HepG2 (cell line): Measurements from ENCODE around the gene TOLLIP. TPM values are rescaled to one million over a fixed set of nuclear protein-coding genes. Genes with fewer than 3 reads are reported as not detected.

Experiments used
- ARNT2 ChIP-seq: sonication (generic); formaldehyde crosslinking; IDR thresholded peaks from 2 replicates; pipeline ENCODE4 v1.8.0; 2022; ENCODE audit warnings: mild to moderate bottlenecking, low read depth, missing genetic modification reagents, moderate library complexity
- BATF2 ChIP-seq: sonication (generic); formaldehyde crosslinking; IDR thresholded peaks from 2 replicates; pipeline ENCODE4 v1.8.0; 2022; ENCODE audit warnings: mild to moderate bottlenecking, missing genetic modification reagents, moderate library complexity
- BCL6 ChIP-seq: IDR thresholded peaks from 2 replicates; pipeline ENCODE4 v1.6.1; 2016; ENCODE audit warnings: missing genetic modification reagents, missing compliant biosample characterization
- E2F1 ChIP-seq: sonication (generic); formaldehyde crosslinking; IDR thresholded peaks from 2 replicates; pipeline ENCODE4 v1.5.0; 2020; ENCODE audit warnings: missing genetic modification reagents
- FOXO1 ChIP-seq: sonication (generic); formaldehyde crosslinking; IDR thresholded peaks from 2 replicates; pipeline ENCODE4 v1.4.0; 2020; ENCODE audit warnings: missing genetic modification reagents
- FOXP4 ChIP-seq: sonication (generic); formaldehyde crosslinking; IDR thresholded peaks from 2 replicates; pipeline ENCODE4 v1.4.0; 2020; ENCODE audit warnings: missing genetic modification reagents
- HINFP ChIP-seq: sonication (generic); formaldehyde crosslinking; IDR thresholded peaks from 2 replicates; pipeline ENCODE4 v1.4.0; 2020; ENCODE audit warnings: low read depth, mild to moderate bottlenecking, missing genetic modification reagents
- HNRNPH1 ChIP-seq: fragments of 200-400 bp; formaldehyde crosslinking; optimal IDR thresholded peaks from 2 replicates; pipeline ENCODE3; 2017; ENCODE audit warnings: mild to moderate bottlenecking, low read depth, low read length
- KMT2B ChIP-seq: IDR thresholded peaks from 2 replicates; pipeline ENCODE4 v1.6.1; 2016; ENCODE audit warnings: missing genetic modification reagents, missing compliant biosample characterization
- MXI1 ChIP-seq: IDR thresholded peaks from 3 replicates; pipeline ENCODE4 v1.6.1; 2012; ENCODE audit warnings: low read depth, low read length, inconsistent platforms, borderline replicate concordance
- PBX2 ChIP-seq: IDR thresholded peaks from 2 replicates; pipeline ENCODE4 v1.6.1; 2016; ENCODE audit warnings: control low read depth
- PTBP1 ChIP-seq: fragments of 200-400 bp; formaldehyde crosslinking; IDR thresholded peaks from 2 replicates; pipeline ENCODE4 v1.6.1; 2018; ENCODE audit warnings: low read length, low read depth; ENCODE audit not compliant: poor library complexity, severe bottlenecking
- RFX5 ChIP-seq: IDR thresholded peaks from 2 replicates; pipeline ENCODE4 v1.6.1; 2011; ENCODE audit warnings: low read depth, low read length, improper control_type of control experiment
- SMAD3 ChIP-seq: sonication (generic); formaldehyde crosslinking; IDR thresholded peaks from 2 replicates; pipeline ENCODE4 v1.4.0; 2020; ENCODE audit warnings: missing genetic modification reagents
- TCF12 ChIP-seq, 2 experiments: fragments of 450-650 bp in 1 of 2; sonication (generic) in 1 of 2; formaldehyde crosslinking in 1 of 2; IDR thresholded peaks; 2 replicates each; pipeline versions ENCODE4 v1.6.1 to v1.8.0; 2017 to 2022; ENCODE audit warnings: antibody characterized with exemption in 1 of 2, mild to moderate bottlenecking in 1 of 2, missing genetic modification reagents in 1 of 2, moderate library complexity in 1 of 2
- ZNF33A ChIP-seq: sonication (generic); formaldehyde crosslinking; IDR thresholded peaks from 2 replicates; pipeline ENCODE4 v1.5.1; 2020; ENCODE audit warnings: missing genetic modification reagents, mild to moderate bottlenecking, moderate library complexity, borderline replicate concordance
- ZNF460 ChIP-seq: sonication (generic); formaldehyde crosslinking; IDR thresholded peaks from 2 replicates; pipeline ENCODE4 v1.5.1; 2020; ENCODE audit warnings: missing genetic modification reagents, mild to moderate bottlenecking, borderline replicate concordance
- ZNF549 ChIP-seq: sonication (generic); formaldehyde crosslinking; IDR thresholded peaks from 2 replicates; pipeline ENCODE4 v1.5.0; 2020; ENCODE audit warnings: missing genetic modification reagents
- ZNF552 ChIP-seq: sonication (generic); formaldehyde crosslinking; IDR thresholded peaks from 2 replicates; pipeline ENCODE4 v1.9.0; 2022; ENCODE audit warnings: missing genetic modification reagents, mild to moderate bottlenecking, borderline replicate concordance
- ZNF644 ChIP-seq: IDR thresholded peaks from 2 replicates; pipeline ENCODE4 v1.6.1; 2016; ENCODE audit warnings: low read depth
- ZNF672 ChIP-seq: sonication (generic); formaldehyde crosslinking; IDR thresholded peaks from 2 replicates; pipeline ENCODE4 v1.8.1; 2022; ENCODE audit warnings: missing genetic modification reagents
- ZNF674 ChIP-seq: sonication (generic); formaldehyde crosslinking; IDR thresholded peaks from 2 replicates; pipeline ENCODE4 v1.5.0; 2020; ENCODE audit warnings: low read depth, mild to moderate bottlenecking, missing genetic modification reagents
- polyA plus RNA-seq, 8 experiments: library from polyadenylated mRNA; depleted of rRNA in 3 of 8; stranded (reverse) in 7 of 8; unstranded in 1 of 8; fragments of >200 nt; fragmentation: Illumina TruSeq in 4 of 8; extraction: Trizol in 4 of 8; gene quantifications; 2 replicates each; pipeline versions ENCODE4 v1.2.1 to v1.2.3, GENCODE V29; 2011 to 2016; ENCODE audit warnings: low read depth in 4 of 8, missing spikeins in 1 of 8, mixed read lengths in 1 of 8; ENCODE audit not compliant: insufficient read depth in 1 of 8
- total RNA-seq, 5 experiments: library from RNA; depleted of rRNA; stranded (reverse); fragments of >200 nt; fragmentation: Illumina TruSeq; extraction: Trizol; gene quantifications; 2 replicates each; pipeline ENCODE4 v1.2.3, GENCODE V29; 2016; ENCODE audit warnings: low read depth in 1 of 5

TOLLIP gene
- total and polyA plus RNA-seq, 2 of the 13 experiments (the other 11 are each of a cell fraction or from before 2014, with no cell fraction given) = 25.9 to 47.5 TPM

- peak; percentile 79; the same call in 1 of the 2 replicates for TF ChIP-seq ARNT2 (CRISPR knock-in tag)
- TF ChIP-seq HINFP (CRISPR knock-in tag) = peak; percentile 99
- TF ChIP-seq RFX5 = no peak
- TF ChIP-seq TCF12 (IDR thresholded peaks at IDR 0.05) = no peak
- no peak for TF ChIP-seq TCF12 (CRISPR knock-in tag; IDR thresholded peaks at IDR 0.05)
- TF ChIP-seq ZNF460 (CRISPR knock-in tag) = no peak
- TF ChIP-seq KMT2B (CRISPR knock-in tag) = peak; percentile 74
- TF ChIP-seq ZNF672 = no peak
- TF ChIP-seq ZNF674 (CRISPR knock-in tag) = no peak
- no peak; the same call in 1 of the 2 replicates for TF ChIP-seq E2F1
- TF ChIP-seq FOXO1 (CRISPR knock-in tag) = 0 out of 2 replicates have a peak, but pooled peaks have one; percentile 28
- no peak for TF ChIP-seq BCL6 (CRISPR knock-in tag)
- TF ChIP-seq ZNF549 (CRISPR knock-in tag) = no peak
- TF ChIP-seq PTBP1 = no peak
- TF ChIP-seq SMAD3 (CRISPR knock-in tag) = no peak
- no peak for TF ChIP-seq ZNF644 (CRISPR knock-in tag)
- TF ChIP-seq ZNF33A = no peak
- peak; percentile 84; the same call in 1 of the 3 replicates for TF ChIP-seq MXI1
- no peak for TF ChIP-seq PBX2 (CRISPR knock-in tag)
- TF ChIP-seq ZNF552 (CRISPR knock-in tag) = 0 out of 2 replicates have a peak, but pooled peaks have one; percentile 58
- peak; percentile 88 for TF ChIP-seq BATF2
- TF ChIP-seq FOXP4 (CRISPR knock-in tag) = no peak
- no peak for TF ChIP-seq HNRNPH1
Measured at GRCh38 chr11:1309498-1310317, at the start of gene TOLLIP (continued).
